NCI-H2107 (cell line): Measurements from ENCODE around the gene MXRA7.
A peak's percentile ranks its signal among the peaks of the same experiment; 100 is the strongest.

Experiments used
- DNase-seq: peaks from one replicate; lab custom pipeline; 2025; lab: John Stamatoyannopoulos, UW

The MXRA7 gene

DNA sequence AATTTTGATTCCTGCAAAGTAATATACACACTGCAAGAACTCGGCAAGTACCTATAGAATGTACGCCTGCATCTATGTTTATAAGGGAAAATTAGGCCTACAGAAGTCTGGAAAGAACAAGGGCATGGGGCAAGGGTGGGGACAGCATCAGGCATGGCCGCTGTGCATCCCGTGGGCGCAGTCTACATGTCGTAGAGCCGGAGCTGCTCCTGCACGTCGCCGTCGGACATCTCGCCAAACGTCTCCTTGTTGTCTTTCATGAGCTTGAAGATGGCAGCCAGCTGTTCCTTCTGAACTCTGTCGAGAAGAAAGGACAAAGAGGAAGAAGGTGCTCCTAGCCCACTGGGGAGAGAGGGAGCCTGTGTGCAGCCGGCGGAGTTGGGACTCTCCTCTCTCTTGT is 33.4 kb downstream of the MXRA7 start:
- no peak for DNase-seq

DNA sequence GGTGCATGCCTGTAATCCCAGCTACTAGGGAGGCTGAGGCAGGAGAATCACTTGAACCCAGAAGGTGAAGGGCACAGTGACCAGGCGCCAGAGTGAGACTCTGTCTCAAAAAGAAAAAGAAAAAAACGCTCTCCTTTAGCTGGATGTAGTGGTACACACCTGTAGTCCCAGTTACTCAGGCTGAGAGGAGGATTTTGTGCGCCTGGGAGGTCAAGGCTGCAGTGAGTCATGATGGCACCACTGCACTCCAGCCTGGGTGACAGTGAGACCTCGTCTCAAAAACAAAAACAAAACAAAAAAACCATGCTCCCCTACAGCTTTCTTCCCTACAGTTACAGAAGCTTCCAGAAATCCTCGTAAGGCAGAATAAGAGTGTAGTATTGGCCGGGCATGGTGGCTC is 34.1 kb downstream of the MXRA7 start:
- DNase-seq, result no peak

DNA sequence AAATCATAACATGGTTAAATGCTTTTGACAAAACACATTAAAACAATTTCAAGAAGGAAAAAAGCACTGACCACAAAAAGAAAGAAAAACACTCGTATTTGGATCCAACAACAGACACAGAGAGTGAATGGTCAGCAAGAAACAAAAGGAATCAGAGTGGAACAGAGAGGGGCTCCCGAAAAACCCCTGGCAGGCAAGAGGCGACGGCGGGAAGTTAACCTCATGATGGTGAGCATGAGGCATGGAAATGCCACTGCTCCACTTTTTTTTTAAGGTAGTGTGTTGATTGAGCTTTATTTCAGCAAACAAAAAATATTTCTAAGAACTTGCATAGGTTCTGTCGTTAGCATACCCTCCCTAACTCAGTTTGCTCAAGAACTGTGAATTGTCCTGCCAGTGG is 35.1 kb downstream of the MXRA7 start:
- DNase-seq, result no peak

DNA sequence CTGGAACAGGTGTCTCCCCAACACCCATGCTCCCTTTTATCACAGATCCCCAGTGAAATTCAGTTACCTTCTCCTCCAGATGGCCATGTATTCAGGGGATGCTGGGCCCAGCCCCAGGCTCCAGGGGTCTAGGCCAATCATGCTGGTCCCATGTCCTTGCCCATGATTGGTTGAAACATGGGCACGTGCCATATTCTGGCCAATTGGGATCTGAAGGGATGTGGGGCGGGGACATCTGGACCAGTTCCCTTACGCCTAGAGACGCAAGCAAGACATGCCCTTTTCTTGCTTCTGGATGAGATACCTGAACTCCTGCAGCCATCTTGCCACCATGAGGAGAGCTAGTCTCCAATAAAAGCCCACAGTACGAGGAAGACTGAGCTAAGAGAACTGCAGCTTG is 36.2 kb downstream of the MXRA7 start:
- no peak for DNase-seq

DNA sequence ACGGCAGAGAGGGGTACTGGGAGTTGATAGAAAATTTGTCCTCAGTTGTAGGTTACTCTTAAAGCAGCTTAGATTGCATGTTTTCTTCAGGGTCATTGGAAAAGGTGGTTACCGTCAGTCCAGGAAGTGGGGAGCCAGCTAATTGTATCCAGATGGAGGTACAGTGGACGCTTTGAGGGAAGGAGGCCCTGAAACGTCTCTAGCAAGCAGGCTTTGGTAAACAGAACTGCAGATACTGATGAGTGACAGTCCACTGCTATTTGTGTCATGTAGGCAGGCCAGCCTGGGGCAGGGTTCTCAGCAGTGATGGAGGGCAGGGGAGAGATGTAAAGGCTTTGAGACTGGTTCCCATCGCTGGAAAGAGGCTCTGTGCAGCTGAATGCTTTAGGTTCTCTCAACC is 37.0 kb downstream of the MXRA7 start:
- no peak for DNase-seq

DNA sequence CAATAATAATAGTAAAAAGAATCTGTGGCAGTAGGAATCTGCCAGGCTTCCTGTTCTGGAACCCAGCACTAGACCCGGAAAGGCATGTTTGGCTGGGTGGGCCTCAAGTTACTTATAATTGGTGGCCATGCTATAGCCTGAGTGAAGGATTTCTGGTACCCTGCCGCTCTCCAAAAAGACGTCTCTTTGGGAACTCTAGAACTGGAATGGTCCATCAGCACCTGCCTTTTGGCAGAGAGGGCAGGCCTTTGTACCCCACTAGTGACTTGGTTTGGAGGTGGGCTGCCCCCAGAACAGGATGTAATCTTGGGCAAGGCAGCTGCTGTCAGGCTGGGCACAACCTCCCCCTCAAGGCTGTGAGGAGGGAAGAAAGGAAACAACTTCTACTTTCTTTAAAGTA is 37.9 kb downstream of the MXRA7 start:
- no peak for DNase-seq

DNA sequence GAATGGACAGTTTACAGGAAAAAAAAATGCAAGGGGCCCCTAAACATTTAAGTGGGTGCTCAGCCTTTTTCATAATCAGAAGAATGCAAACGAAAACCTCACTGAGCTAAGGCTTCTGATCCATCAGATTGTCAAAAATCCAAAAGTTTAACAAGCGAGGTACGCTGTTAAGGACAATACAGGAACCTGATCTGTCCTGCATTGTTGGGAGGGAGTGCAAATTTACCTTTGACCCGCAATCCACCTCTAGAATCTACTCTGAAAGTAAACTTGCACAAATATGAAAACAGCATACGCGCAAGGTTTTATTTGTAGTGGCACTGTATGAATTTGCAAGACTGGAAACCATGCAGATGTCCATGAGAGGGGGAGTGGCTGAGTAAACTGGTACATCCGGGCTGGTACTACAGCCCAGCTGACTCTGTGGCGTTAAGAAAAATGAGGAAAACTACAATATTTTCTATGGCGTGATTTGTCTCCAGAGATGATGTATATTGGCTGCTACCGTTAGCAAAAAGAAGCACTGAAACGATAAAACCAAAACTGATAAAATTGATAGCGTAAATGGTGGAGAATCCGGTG is 38.4 kb downstream of the MXRA7 start:
- DNase-seq, result no peak

DNA sequence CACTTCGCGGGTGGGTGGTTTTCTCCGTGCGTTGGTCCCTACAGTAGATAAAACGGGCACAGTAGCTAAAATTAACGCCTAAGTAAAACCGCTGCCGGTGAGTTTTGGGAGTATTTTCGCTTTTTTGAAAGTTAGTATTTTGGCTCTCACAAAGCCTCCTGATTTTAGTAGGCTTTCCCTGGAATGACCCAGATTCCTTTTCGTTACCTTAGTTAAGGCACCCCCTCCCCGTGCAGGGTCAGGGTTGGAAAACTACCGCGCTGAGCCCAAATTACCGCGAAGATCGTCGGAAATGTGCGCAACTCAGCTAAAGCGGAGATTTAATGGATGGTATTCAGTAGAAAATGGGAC is 38.9 kb downstream of the MXRA7 start:
- no peak for DNase-seq

DNA sequence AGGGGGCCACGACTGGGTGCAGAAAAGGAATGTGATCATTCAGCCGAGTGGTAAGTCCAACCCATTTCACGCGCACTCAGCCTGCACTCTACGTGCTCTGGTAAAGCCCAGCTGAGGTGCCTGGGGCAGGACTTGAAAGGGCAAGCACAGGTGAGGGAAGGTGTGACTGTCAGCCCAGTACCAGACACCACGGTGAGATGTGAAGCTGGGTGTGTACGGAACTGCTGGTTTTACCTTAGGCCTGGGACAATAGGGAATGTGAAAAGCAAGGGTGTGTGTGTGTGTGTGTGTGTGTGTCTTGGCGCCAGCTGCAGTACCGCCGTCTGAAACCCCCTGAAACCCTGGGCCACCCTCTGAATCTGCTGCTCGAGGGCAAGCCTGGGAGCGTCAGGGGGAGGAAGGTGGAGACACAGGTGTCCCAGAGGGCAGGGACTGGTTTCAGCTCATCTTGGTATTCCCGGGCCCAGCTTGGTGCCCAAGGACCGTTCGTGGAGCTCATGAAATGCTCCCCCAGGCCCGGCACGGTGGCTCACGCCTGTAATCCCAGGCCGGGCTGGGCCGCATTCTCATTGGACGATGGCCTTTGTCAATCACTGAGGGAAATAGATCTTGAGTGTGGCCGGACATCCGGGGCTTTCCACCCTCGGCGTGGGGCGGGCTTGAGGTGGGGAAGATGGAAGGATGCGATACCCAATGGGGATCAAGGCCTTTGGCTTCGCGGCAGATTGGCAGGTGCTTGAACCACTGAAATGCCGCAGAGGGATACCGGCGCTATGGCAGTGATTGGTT is 39.4 kb downstream of the MXRA7 start:
- DNase-seq, result peak; percentile 93

DNA sequence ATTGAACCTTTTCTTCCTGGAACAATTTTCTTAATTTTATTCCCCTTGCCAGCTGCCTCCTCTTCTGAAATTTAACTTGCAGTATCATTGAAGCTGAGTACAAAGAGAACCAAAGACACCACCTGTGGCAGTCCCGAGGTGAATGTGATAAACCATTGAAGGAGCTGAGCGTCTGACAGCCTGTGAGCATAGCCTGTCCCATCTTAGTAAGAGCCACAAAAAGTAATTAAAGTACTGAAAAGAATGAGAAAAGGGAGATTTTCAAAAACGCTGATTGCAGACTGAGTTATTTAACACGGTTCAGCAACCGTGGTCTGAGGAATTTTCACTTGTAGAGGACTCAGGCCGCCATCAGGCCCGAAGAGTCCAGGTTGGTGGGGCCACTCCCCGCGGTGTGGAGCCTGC is 40.0 kb downstream of the MXRA7 start:
- no peak for DNase-seq

DNA sequence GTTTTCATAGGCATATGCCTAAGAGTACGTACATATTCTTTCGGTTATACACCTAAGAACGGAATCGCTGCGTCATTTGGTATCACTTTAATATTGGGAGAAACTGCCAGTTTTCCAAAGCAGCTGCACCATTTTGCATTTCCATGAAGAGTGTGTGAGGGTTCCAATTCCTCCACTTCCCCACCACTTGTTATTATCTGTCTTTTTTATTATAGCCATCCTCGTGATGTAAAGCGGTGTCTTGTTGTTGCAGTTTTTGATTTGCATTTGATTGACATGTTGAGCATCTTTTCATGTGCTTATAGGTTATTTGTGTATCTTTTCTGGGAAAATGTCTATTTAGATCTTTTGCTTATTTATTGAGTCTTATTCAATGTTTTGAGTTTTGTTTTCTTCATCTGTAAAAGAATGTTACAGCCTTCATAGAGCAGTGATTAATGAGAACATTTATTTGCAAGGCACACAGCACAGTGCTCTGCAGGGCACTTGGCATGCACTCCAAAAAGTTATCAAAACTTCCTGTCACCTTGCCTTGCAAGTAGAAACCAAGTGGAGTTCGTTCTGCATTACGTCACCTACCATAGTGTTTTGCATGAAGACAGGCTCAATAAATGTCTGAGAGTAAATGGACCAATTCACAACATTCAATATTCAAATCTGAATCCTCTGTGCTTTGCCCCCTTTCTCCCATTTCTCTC is 40.6 kb downstream of the MXRA7 start:
- DNase-seq, result no peak

DNA sequence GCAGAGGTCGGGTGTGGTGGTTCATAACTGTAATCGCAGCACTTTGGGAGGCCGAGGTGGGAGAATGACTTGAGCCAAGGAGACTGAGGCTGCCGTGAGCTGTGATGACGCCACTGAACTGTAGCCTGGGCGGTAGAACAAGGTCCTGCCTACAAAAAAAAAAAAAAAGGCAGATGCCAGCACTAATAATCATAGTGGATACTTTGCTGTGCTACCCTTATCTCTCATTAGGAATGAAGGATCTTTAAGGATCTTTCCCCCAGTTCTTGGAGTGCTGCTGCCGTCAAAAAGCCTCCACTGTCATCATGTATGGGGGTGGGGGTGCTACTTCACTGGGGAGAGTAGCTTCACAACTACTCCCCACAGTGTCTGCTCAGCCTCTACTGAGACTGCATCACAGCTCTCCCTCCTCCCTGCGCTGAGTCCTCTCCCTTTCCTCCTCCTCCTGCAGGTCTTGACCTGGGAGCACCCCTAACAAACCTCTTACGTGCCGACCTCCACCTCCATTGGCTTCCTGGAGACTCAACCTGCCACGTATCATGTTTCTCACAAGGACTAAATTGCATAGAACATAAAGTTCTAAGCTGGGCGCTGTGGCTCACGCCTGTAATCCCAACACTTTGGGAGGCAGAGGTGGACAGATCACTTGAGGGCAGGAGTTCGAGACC is 42.8 kb downstream of the MXRA7 start:
- DNase-seq, result no peak

DNA sequence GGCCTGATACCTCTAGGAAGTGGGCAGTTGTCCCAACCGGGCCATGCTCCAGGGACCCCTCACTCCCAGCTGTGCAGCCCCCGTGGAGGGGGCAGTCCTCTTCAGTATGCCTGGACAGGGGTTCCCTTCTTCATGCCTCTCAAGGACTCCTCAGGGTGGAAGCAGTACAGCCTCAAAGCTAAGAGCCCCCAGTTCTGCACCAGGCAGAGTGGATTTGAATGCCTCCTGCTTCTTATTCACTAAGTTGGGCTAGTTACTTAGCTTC is 43.3 kb downstream of the MXRA7 start:
- DNase-seq, result no peak

DNA sequence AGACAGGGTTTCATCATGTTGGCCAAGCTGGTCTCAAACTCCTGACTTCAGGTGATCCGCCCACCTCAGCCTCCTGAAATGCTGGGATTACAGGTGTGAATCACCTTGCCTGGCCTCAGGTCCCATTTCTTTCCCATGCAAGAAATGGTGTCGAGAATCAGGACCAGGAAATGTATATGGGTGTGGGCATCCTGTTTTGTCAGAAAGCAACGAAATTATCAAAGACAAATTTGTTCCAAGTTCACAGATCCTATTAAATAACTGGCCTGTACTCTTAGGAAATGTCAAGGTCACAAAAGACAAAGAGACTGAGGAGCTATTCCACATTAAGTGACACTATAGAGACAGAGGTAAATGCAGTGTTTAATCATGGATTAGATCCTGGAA is 50.1 kb downstream of the MXRA7 start:
- DNase-seq, result no peak

DNA sequence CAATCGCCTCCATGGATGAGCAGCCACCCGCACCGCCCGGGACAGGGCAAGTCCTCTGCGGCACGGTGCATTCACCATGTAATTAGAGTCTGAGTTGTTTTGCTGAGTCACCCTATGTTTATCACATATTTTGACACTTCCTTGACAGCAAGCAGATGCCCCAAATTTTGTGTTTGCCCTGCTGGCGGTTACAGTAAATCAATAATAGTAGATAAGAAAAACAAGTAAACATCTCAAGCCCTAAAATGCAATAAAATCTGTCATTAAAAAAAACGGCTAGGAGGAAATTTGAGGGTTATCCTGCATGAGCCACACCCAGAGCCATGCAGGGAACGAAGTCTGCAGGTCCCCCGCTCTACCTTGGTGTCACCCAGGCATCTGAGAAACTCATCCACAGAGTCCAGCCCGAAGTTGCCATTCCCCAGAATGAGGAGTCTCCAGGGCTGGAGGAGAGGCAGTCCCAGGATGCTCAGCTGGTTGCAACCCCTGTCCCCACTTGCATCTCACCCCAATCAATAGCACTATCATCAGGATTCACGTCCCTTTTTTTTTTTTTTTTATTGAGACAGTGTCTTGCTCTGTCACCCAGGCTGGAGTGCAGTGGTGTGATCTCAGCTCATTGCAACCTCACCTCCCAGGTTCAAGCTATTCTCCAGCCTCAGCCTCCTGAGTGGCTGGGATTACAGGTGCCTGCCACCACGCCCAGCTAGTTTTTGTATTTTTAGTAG is 50.7 kb downstream of the MXRA7 start:
- no peak for DNase-seq

DNA sequence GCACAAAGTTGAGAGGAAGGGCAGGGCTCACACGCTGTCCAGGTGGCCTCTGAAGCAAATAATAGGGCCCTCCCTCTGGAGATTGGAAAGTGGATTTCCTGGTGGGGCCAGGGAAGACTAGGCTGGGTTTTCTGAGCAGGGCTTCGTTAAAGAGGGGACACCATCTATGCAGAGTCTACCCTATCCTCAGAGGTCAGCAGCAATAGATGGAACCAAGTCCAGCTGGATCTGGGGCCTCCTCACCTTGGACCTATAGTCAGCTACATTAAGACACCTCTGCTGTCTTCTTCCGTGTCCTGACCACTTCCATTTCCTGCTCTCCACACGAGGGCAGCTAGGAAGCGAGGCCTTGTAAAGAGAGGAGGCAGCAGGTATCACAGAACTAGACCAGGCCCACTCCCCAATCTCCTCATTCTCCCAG is 52.5 kb downstream of the MXRA7 start:
- no peak for DNase-seq

DNA sequence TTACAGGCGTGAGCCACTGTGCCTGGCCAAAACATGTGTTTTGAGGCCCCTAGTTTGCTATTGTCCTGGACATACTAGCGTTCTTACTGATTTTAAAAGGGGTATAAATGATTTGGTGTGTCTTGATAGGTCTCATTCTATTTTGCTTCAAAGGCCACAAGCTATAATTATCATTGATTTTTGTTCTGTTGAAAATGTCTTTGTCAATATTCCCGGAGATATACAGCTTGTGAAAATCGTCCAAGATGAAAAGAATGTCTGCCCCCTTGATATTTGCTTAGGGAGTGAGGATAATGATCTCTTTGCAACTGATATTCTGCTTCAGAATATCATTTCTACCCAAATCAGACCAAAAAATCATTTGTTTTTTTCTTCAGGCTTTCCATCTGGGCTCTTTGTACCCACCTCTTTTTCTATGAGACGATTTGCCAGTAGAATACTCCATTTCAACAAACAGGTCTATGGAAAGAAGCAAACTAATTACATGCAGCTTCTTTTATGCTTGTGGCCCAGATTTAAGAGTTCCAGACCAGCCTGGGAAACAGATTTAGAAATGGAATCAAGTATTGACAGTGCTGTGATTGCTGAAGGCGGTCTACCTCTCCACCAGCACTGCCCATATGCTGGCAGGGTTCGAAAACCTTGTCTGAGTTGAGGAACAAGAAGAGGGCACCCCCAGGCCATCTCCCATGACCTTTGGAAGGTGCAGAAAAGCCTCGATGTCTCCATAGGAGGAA is 53.1 kb downstream of the MXRA7 start:
- DNase-seq, result no peak

DNA sequence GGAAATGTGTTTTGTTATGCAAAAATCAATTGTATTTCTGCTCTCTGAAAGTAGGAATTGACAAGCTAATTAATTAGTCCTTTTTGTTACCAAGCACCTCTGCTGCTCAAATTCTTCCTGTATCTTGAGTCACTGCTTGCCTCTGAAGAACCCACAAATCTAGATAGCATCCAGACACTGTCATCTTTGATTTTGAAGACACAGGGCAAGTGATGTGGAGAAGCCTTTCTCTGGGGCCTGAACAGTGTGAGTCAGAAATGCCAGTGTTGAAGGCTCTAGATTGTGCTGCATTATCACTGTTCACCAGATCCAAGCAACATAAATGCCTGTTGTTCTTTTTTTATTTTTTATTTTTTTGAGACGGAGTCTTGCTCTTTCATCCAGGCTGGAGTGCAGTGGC is 56.4 kb downstream of the MXRA7 start:
- no peak for DNase-seq

DNA sequence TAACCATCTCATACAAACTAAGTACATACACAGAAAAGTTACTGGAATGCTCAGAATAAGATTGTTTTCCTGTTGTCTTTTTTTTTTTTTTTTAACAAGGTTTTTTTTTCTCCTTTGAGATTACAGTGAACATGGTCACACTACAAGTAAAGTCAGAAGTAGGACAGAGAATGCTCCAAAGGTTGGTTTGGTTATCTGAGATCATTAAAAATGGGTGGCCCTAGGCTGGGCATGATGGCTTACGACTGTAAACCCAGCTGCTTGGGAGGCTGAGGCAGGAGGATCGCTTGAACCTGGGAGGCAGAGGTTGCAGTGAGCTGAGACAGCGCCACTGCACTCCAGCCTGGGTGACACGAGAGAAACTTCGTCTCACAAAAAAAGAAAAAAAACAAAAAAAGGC is 60.3 kb downstream of the MXRA7 start:
- no peak for DNase-seq

DNA sequence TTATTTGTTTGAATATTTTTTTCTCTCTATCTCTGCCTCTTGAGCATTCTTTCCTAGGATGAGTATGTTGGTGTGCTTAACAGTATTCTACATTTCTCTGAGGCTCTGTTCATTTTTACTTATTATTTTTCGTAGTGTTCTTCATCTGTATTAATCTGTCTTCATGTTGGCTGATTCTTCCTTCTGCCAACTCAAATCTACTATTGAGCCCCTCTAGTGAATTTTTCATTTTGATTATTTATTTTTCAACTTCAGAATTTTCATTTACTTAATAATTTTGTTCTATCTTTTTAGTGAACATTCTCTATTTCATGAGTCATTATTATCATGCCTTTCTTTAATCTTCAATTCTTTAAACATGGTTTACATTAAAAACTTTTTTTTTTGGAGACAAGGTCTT is 64.1 kb downstream of the MXRA7 start:
- no peak for DNase-seq

DNA sequence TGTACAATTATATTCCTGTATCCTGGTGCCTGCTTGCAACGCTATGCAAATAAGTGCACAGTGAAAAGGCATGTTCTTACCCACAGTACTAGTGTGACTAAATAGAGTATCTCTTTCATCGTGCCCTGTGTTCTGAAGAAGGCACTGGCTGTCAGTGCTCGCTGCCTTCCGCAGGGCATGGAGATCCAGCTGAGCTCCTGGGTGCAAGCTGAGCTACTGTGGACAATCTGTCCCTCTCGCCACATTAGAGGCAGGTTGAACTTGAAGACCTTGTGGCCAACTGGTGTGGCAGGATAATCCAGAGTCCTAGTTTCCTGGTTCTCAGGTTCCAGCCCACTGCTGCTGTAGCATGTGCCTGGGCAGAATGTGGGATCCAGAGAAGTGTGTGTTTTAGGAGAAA is 65.3 kb downstream of the MXRA7 start:
- DNase-seq, result no peak

DNA sequence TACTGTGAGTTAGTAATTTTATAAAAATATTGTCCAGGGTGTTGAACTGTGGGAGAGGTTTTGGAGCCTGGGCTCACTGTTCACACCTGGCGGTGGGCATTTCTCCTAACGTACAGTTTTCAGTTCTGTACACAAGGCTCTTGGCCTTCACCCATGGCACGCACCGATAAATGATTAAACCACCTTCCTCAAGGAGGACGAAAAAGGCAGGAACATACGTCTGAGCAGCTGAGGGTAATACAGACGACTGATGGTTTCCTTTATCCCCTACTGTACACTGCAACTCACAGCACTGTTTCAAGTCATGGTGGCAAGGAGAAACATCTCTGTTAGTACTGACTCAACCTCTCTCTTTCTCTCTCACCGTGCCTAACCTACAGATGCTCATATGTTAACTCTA is 65.8 kb downstream of the MXRA7 start:
- no peak for DNase-seq
